HG03108 (cell line): ENCODE results near the gene ABHD6.
"Not testable (repeated sequence)": the region's sequence is repeated elsewhere in the genome, so short reads cannot be mapped to it uniquely, and the experiment has no call there.

Experiments
- ATAC-seq: cut with Tn5 transposase; IDR thresholded peaks from one replicate; pipeline ENCODE4 v1.9.1; 2021; ENCODE audit warnings: moderate library complexity; ENCODE audit not compliant: unreplicated experiment

The ABHD6 gene

DNA sequence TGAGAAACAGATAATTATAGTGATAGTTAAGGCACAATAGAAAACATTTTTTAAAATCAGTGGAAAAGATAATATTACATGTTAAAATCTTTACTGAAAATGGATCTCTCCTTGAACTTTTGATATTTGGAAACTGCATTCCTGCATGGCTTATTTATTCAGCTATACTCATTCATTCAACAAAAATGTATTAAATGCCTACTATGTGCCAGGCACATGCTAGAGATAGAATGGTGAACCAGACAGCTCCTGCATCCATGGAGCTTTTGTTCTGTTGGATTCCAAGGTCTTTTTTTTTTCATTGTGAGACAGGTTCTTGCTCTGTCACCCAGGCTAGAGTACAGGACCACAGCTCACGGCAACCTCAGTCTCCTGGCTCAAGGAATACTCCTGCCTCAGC is 99.6 kb downstream of the ABHD6 start:
- ATAC-seq: no peak

DNA sequence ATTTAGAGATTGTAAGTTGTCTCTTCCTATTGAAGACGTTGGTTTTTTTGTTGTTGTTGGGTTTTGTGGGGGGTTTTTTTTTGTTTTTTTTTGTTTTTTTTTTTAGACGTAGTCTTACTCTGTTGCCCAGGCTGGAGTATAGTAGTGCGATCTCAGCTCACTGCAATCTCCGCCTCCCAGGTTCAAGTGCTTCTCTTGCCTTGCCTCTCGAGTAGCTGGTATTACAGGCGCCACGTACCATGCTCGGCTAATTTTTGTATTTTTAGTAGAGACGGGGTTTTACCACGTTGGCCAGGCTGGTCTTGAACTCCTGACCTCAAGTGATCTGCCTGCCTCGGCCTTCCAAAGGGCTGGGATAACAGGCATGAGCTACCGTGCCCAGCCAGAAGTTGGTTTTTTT is 101.6 kb downstream of the ABHD6 start:
- ATAC-seq: not testable (repeated sequence)

DNA sequence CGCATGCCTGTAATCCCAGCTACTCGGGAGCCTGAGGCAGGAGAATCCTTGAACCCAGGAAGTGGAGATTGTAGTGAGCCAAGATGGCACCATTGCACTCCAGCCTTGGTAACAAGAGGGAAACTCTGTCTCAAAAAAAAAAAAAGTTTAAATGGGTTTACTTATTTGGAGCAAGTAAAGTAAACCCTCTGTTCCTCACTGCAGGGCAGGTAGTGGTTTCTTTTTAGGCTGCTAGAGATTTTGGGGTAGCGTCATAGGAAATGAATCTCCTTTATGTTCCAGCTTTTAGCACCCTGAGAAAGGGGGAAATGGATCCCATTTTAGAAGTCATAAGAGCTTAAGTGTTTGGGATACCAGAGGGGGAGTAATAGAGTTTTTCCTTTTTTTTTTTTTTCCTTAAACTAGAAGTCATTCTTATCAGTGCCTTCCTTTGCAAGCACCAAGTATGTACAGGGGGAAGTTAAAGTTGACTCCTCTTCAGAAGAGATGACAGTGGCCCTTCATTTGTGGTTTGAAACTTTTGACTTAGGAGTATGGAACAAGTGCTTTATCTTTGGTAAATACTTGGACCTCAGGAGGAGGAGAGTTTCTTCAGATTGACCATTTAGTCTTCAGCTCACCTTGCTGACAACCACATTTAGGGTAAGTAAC is 103.1 kb downstream of the ABHD6 start:
- no peak for ATAC-seq

DNA sequence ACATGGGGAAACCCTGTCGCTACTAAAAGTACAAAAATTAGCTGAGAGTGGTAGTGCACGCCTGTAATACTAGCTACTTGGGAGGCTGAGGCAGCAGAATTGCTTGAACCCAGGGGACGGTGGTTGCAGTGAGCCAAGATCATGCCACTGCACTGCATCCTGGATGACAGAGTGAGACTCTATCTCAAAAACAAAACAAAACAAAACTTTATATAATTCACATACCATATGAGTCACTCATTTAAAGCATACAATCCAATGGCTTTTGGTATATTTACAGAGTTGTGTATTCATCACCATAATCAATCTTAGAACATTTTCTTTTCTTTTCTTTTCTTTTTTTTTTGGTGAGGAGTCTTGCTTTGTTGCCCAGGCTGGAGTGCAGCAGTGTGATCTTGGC is 103.8 kb downstream of the ABHD6 start:
- no peak for ATAC-seq

DNA sequence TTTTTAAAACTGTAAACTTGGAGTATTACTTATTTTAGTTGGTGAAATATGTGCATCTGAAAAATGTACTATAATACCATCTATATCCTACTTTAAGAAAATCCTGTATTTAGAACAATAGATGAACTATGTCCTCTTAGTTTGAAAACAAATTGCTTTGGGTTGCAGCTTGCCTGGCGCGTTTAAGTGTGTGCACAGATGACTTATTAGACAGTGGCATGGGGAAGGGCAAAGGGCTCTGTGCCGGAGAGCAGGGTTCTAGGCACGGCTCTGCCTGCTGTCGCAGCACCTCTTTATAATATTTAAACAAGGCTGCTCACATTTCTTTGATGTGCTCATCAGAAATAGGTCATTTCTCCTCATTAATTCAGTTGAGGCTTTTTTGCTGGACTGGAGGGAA is 105.1 kb downstream of the ABHD6 start:
- ATAC-seq: no peak
